Neuron (in vitro differentiated cells): ENCODE measurements around the gene ALDH1A2.
A peak's percentile ranks its signal among the peaks of the same experiment; 100 is the strongest.
"Not testable (repeated sequence)": the region's sequence is repeated elsewhere in the genome, so short reads cannot be mapped to it uniquely, and the experiment has no call there.

Source experiments
- H2AFZ ChIP-seq: one replicate; pipeline ENCODE4 v1.6.1; 2013; ENCODE audit warnings: low read depth, mild to moderate bottlenecking, inconsistent platforms, low read length, moderate library complexity
- H3K27me3 ChIP-seq: one replicate; pipeline ENCODE4 v1.6.1; 2013; ENCODE audit warnings: low read length; ENCODE audit not compliant: insufficient read depth
- H3K36me3 ChIP-seq: one replicate; pipeline ENCODE4 v1.6.1; 2013; ENCODE audit warnings: low read length; ENCODE audit not compliant: insufficient read depth
- H3K4me1 ChIP-seq: one replicate; pipeline ENCODE4 v1.6.1; 2013; ENCODE audit warnings: low read length; ENCODE audit not compliant: insufficient read depth
- H3K4me3 ChIP-seq: 2 replicates; pipeline ENCODE4 v1.5.1; 2013; ENCODE audit warnings: mild to moderate bottlenecking, low read length, moderate library complexity
- H3K9me3 ChIP-seq: one replicate; pipeline ENCODE4 v1.6.1; 2013; ENCODE audit warnings: low read length

Gene ALDH1A2

GRCh38 chr15:58065445-58066041 is at the start of gene ALDH1A2:
TSS of gene ALDH1A2 (minus strand) at chr15:58065711. CDS start at chr15:58065650, 61 bp downstream.
- Histone ChIP-seq H2AFZ (peak within 1 kb of the TSS; percentile 71), H3K4me3 (peak within 1 kb of the TSS; percentile 18), H3K27me3 (peaks cover 76% of the 10 kb centered on the region), H3K4me1 (no peaks in the 10 kb centered on the region), H3K9me3 (peaks cover 8% of the 10 kb centered on the region), H3K36me3 (no peaks in the 10 kb centered on the region)

- Histone ChIP-seq H2AFZ (no peak overlapping the region), H3K4me3 (no peak overlapping the region), H3K36me3 (no peaks in the 10 kb centered on the region), H3K9me3 (no peaks in the 10 kb centered on the region), H3K27me3 (peaks cover 7% of the 10 kb centered on the region), H3K4me1 (no peaks in the 10 kb centered on the region)
Measured at GRCh38 chr15:58114812-58115211, 49.3 kb upstream of the ALDH1A2 start.

- no peaks in the 10 kb centered on the region for H3K36me3 ChIP-seq
- no peaks in the 10 kb centered on the region for H3K9me3 ChIP-seq
- H3K27me3 ChIP-seq, result peaks cover 7% of the 10 kb centered on the region
- no peak overlapping the region for H2AFZ ChIP-seq
- H3K4me3 ChIP-seq, result no peak overlapping the region
- H3K4me1 ChIP-seq, result no peaks in the 10 kb centered on the region
Measured at GRCh38 chr15:58114388-58114787, 48.9 kb upstream of the ALDH1A2 start.

- not testable (repeated sequence) for H3K4me3 ChIP-seq, H3K9me3 ChIP-seq, H3K4me1 ChIP-seq, H2AFZ ChIP-seq, H3K27me3 ChIP-seq, H3K36me3 ChIP-seq
Measured at GRCh38 chr15:58113358-58113757, 47.8 kb upstream of the ALDH1A2 start.

- H3K36me3 ChIP-seq, result no peaks in the 10 kb centered on the region
- H3K27me3 ChIP-seq, result peaks cover 2% of the 10 kb centered on the region
- H3K4me3 ChIP-seq, result no peak overlapping the region
- H2AFZ ChIP-seq, result no peak overlapping the region
- no peaks in the 10 kb centered on the region for H3K9me3 ChIP-seq
- no peaks in the 10 kb centered on the region for H3K4me1 ChIP-seq
Measured at GRCh38 chr15:58111718-58112104, 46.2 kb upstream of the ALDH1A2 start.

GRCh38 chr15:58110999-58111717 is 45.6 kb upstream of the ALDH1A2 start:
- H2AFZ ChIP-seq, result no peak overlapping the region
- H3K27me3 ChIP-seq, result no peaks in the 10 kb centered on the region
- no peak overlapping the region for H3K4me3 ChIP-seq
- no peaks in the 10 kb centered on the region for H3K4me1 ChIP-seq
- no peaks in the 10 kb centered on the region for H3K36me3 ChIP-seq
- H3K9me3 ChIP-seq, result no peaks in the 10 kb centered on the region

GRCh38 chr15:58109419-58109818 is 43.9 kb upstream of the ALDH1A2 start:
- H3K36me3 ChIP-seq, result no peaks in the 10 kb centered on the region
- no peak overlapping the region for H3K4me3 ChIP-seq
- H3K27me3 ChIP-seq, result no peaks in the 10 kb centered on the region
- H2AFZ ChIP-seq, result no peak overlapping the region
- no peaks in the 10 kb centered on the region for H3K4me1 ChIP-seq
- no peaks in the 10 kb centered on the region for H3K9me3 ChIP-seq

GRCh38 chr15:58108117-58108516 is 42.6 kb upstream of the ALDH1A2 start:
- Histone ChIP-seq H2AFZ (no peak overlapping the region), H3K27me3 (no peaks in the 10 kb centered on the region), H3K9me3 (no peaks in the 10 kb centered on the region), H3K4me1 (no peaks in the 10 kb centered on the region), H3K4me3 (no peak overlapping the region), H3K36me3 (no peaks in the 10 kb centered on the region)

GRCh38 chr15:58103482-58103881 is 38.0 kb upstream of the ALDH1A2 start:
- Histone ChIP-seq H3K36me3 (no peaks in the 10 kb centered on the region), H3K9me3 (no peaks in the 10 kb centered on the region), H3K4me3 (no peak overlapping the region), H3K27me3 (no peaks in the 10 kb centered on the region), H3K4me1 (no peaks in the 10 kb centered on the region), H2AFZ (no peak overlapping the region)

- H3K9me3 ChIP-seq, result no peaks in the 10 kb centered on the region
- H3K36me3 ChIP-seq, result no peaks in the 10 kb centered on the region
- no peak overlapping the region for H2AFZ ChIP-seq
- no peaks in the 10 kb centered on the region for H3K4me1 ChIP-seq
- no peaks in the 10 kb centered on the region for H3K27me3 ChIP-seq
- no peak overlapping the region for H3K4me3 ChIP-seq
Measured at GRCh38 chr15:58096529-58097084, 31.1 kb upstream of the ALDH1A2 start.

GRCh38 chr15:58095415-58095814 is 29.9 kb upstream of the ALDH1A2 start:
- H2AFZ ChIP-seq, result no peak overlapping the region
- H3K27me3 ChIP-seq, result no peaks in the 10 kb centered on the region
- no peaks in the 10 kb centered on the region for H3K36me3 ChIP-seq
- no peak overlapping the region for H3K4me3 ChIP-seq
- no peaks in the 10 kb centered on the region for H3K4me1 ChIP-seq
- H3K9me3 ChIP-seq, result no peaks in the 10 kb centered on the region

GRCh38 chr15:58087871-58088270 is 22.4 kb upstream of the ALDH1A2 start:
- Histone ChIP-seq H3K9me3 (no peaks in the 10 kb centered on the region), H3K27me3 (no peaks in the 10 kb centered on the region), H3K36me3 (no peaks in the 10 kb centered on the region), H3K4me1 (no peaks in the 10 kb centered on the region), H2AFZ (no peak overlapping the region), H3K4me3 (no peak overlapping the region)

GRCh38 chr15:58086491-58086890 is 21.0 kb upstream of the ALDH1A2 start:
- Histone ChIP-seq H3K36me3 (no peaks in the 10 kb centered on the region), H3K4me3 (no peak overlapping the region), H3K27me3 (no peaks in the 10 kb centered on the region), H3K4me1 (no peaks in the 10 kb centered on the region), H3K9me3 (no peaks in the 10 kb centered on the region), H2AFZ (no peak overlapping the region)
